Lung (tissue), 12 donors: ENCODE data around the gene FBLN1. TPM values are rescaled to one million over a fixed set of nuclear protein-coding genes. Genes with fewer than 3 reads are reported as not detected.

ENCODE experiments used
- ATAC-seq: fragments of 200-7000 bp; cut with Tn5 transposase; one replicate; pipeline ENCODE4 v1.9.1; 2020; ENCODE audit warnings: moderate number of reproducible peaks; ENCODE audit not compliant: insufficient read depth, low FRiP score
- DNase-seq, 3 donors: peaks; one replicate each; pipeline ENCODE4 v3.0.0-alpha.2; 2013 to 2017
- H3K27ac ChIP-seq, 2 donors: one replicate each; pipeline ENCODE4 v1.5.1; 2013; ENCODE audit warnings: mild to moderate bottlenecking in 2 of 2, moderate library complexity in 2 of 2, control low read depth in 1 of 2, inconsistent platforms in 1 of 2, low read depth in 1 of 2, low read length in 1 of 2
- H3K27me3 ChIP-seq, 3 donors: one replicate each; pipeline ENCODE4 v1.5.1; 2013; ENCODE audit warnings: low read length in 2 of 3; ENCODE audit not compliant: control insufficient read depth in 3 of 3, insufficient read depth in 3 of 3
- H3K36me3 ChIP-seq, 4 donors: one replicate each; pipeline ENCODE4 v1.5.1; 2013; ENCODE audit warnings: low read length in 4 of 4, mild to moderate bottlenecking in 1 of 4, moderate library complexity in 1 of 4; ENCODE audit not compliant: control insufficient read depth in 4 of 4, insufficient read depth in 4 of 4
- H3K4me1 ChIP-seq, 5 donors: one replicate each; pipeline ENCODE4 v1.5.1; 2013; ENCODE audit warnings: low read length in 5 of 5, mild to moderate bottlenecking in 2 of 5, moderate library complexity in 1 of 5; ENCODE audit not compliant: control insufficient read depth in 5 of 5, insufficient read depth in 5 of 5
- H3K4me3 ChIP-seq: one replicate; pipeline ENCODE4 v1.5.1; 2013; ENCODE audit warnings: mild to moderate bottlenecking, control low read depth, moderate library complexity
- H3K9ac ChIP-seq, 2 donors: one replicate each; pipeline ENCODE4 v1.5.1; 2013; ENCODE audit warnings: low read length in 2 of 2, control low read depth in 1 of 2; ENCODE audit not compliant: insufficient read depth in 1 of 2
- H3K9me3 ChIP-seq, 4 donors: one replicate each; pipeline ENCODE4 v1.5.1; 2013; ENCODE audit warnings: low read length in 3 of 4, mild to moderate bottlenecking in 1 of 4, moderate library complexity in 1 of 4; ENCODE audit not compliant: control insufficient read depth in 4 of 4, insufficient read depth in 3 of 4
- WGBS, 2 donors: extraction: QIAGEN DNeasy Blood & Tissue Kit; methylation state at CpG; one replicate each; pipeline ENCODE4 v1.1.7; 2013; 5-methylcytosine and 5-hydroxymethylcytosine counted together
- polyA plus RNA-seq, 2 donors: library from polyadenylated mRNA; stranded (reverse); fragments of 200-250 nt; gene quantifications; one replicate each; pipeline ENCODE4 v1.2.1, GENCODE V29; 2013
- total RNA-seq, 2 donors: library from RNA; depleted of rRNA in 1 of 2; stranded (reverse); fragments of >200 nt in 1 of 2; gene quantifications; one replicate each; pipeline ENCODE4 v1.2.1, GENCODE V29; 2014 to 2021
- TF ChIP-seq, protein P1 (sequence below): IDR thresholded peaks from 2 replicates; pipeline ENCODE4 v1.5.1; 2012; ENCODE audit warnings: mild to moderate bottlenecking; ENCODE audit errors: control extremely low read depth, extremely low read depth
- donor health status: control.
- donor health status: control.
- donor health status: Bipolar disorder and iron deficiency.
- donor health status: healthy.
- donor health status: DM: yes; HTN: yes; CAD: no.

The FBLN1 gene
- total and polyA plus RNA-seq, 4 donors = 82.7 to 357 (median 233) TPM

DNA sequence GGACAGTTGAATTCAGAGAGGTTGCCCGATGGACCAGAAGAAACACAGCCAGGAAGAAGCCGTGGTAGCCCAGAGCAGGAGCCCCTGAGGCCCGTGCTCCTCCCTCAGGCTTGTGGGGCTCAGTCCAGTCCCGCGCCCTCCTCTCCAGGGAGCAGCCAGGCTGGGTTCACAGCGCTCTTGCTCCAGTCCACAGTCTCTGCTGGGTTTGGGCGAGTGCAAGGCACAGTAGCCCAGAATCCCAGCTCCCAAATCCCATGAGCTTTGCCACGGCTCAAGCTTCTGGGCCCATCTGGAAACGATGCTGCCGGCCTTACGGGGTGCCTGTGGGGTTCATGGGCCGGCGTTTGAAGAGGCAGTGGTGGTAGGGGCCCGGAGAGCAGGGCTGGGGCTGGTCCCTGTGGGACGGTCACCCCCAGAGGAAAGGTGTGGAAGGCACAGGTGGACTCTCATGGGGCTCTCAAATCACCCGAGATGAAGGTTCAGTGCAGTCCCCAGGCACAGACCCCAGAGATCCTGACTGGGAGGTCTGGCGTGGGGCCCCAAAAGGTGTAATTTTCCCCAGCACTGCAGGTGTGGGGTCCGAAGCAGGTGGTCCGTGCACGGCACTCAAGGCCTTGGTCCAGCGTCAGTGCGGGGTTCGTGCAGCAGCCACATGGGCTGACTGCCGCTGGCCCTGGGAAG is 138.4 kb downstream of the FBLN1 start:
- no peaks in the 10 kb centered on the region for H3K9me3 ChIP-seq
- H3K36me3 ChIP-seq = no peaks in the 10 kb centered on the region
- no peak for ATAC-seq
- no peak overlapping the region for H3K4me3 ChIP-seq
- H3K27me3 ChIP-seq = peaks cover 0 to 6% (median 2%) of the 10 kb centered on the region in 3 donors
- TF ChIP-seq, protein P1, sequence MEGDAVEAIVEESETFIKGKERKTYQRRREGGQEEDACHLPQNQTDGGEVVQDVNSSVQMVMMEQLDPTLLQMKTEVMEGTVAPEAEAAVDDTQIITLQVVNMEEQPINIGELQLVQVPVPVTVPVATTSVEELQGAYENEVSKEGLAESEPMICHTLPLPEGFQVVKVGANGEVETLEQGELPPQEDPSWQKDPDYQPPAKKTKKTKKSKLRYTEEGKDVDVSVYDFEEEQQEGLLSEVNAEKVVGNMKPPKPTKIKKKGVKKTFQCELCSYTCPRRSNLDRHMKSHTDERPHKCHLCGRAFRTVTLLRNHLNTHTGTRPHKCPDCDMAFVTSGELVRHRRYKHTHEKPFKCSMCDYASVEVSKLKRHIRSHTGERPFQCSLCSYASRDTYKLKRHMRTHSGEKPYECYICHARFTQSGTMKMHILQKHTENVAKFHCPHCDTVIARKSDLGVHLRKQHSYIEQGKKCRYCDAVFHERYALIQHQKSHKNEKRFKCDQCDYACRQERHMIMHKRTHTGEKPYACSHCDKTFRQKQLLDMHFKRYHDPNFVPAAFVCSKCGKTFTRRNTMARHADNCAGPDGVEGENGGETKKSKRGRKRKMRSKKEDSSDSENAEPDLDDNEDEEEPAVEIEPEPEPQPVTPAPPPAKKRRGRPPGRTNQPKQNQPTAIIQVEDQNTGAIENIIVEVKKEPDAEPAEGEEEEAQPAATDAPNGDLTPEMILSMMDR = no peak
- H3K9ac ChIP-seq = no peak overlapping the region
- 89 to 95% methylated on average over 24 of the region's 24 CpGs for WGBS, 2 donors
- DNase-seq = no peak
- no peak overlapping the region for H3K27ac ChIP-seq
- peaks cover 0 to 10% (median 3%) of the 10 kb centered on the region in 5 donors for H3K4me1 ChIP-seq

DNA sequence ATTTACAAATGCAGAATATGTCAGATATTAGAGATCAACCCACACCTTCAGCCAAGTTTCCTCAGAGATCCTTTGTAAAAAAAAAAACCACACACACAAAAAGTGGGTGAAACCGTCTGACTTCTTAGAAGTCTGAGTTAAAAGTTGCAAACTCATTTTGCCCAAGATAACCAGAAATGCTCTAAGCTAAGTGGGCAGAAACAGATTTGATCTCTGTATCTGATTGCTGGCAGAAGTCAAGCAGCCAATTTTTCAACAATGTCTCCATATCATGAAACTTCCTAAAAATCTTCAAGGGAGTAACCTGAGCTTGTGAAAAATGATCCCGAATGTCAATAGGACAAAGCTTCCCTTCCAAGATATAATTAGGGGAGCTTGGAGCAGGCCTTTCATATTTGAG is 140.3 kb downstream of the FBLN1 start:
- TF ChIP-seq, protein P1 = no peak
- no peak overlapping the region for H3K4me3 ChIP-seq
- H3K27me3 ChIP-seq = peaks cover 0 to 6% (median 2%) of the 10 kb centered on the region in 3 donors
- peaks cover 0 to 2% (median 0%) of the 10 kb centered on the region in 4 donors for H3K36me3 ChIP-seq
- no peak overlapping the region for H3K9ac ChIP-seq
- no peak overlapping the region for H3K27ac ChIP-seq
- H3K9me3 ChIP-seq = no peaks in the 10 kb centered on the region
- ATAC-seq (no peak), DNase-seq (no peak)
- peaks cover 0 to 10% (median 3%) of the 10 kb centered on the region in 5 donors for H3K4me1 ChIP-seq
- WGBS, 2 donors = 27 to 38% methylated on average over 2 of the region's 2 CpGs

DNA sequence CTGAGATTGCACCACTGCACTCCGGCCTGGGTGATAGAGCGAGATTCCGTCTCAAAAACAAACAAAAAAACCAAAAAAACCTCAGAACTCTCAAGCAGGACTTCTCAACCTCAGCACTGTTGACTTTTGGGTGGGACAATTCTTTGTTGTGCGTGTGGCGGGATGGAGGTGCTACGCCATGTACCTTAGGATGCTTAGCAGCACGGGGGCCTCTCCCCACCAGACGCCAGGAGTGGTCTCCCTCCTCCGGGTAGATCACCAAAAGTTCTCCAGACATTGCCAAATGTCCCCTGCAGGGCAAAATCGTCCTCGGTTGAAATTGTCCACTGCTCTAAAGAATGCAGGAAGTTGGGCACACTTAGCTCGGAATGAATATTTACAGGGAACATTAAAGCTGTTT is 142.0 kb downstream of the FBLN1 start:
- Histone ChIP-seq H3K9ac (no peak overlapping the region), H3K27ac (no peak overlapping the region), H3K36me3 (peaks cover 0 to 2% (median 0%) of the 10 kb centered on the region in 4 donors), H3K27me3 (peaks cover 0 to 6% (median 2%) of the 10 kb centered on the region in 3 donors), H3K4me3 (no peak overlapping the region), H3K9me3 (no peaks in the 10 kb centered on the region), H3K4me1 (peaks cover 0 to 8% (median 2%) of the 10 kb centered on the region in 5 donors)
- ATAC-seq = no peak
- DNase-seq = no peak
- TF ChIP-seq, protein P1 = no peak
- WGBS, 2 donors = 66 to 80% methylated on average over 12 of the region's 12 CpGs
